ENCODE measurements around the gene AMFR.

AMFR gene

GRCh38 chr16:56425439-56425832 lies at the start of gene AMFR:
Gene AMFR, minus strand, starts transcription at chr16:56425545. Its CDS starts 218 bp downstream, at chr16:56425327.
- peak; percentile 49 for DNase-seq

DNA sequence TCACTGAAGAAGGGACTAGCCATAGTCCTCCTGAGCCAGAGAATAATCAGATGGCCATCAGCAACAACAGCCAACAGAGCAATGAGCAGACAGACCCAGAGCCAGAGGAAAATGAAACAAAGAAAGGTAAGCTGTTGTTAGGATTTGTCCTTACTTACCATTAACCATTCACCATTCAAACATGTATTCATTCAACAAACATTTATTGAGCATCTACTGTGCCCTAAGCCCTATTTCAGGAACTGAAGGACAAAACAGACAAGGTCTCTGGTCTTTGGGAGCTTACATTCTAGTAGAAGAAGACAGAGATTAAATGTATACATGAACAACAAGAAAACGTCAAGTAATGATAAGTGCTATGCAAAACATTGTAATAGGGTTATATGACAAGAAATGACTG lies 45.3 kb upstream of the AMFR start:
- DNase-seq, result no peak

DNA sequence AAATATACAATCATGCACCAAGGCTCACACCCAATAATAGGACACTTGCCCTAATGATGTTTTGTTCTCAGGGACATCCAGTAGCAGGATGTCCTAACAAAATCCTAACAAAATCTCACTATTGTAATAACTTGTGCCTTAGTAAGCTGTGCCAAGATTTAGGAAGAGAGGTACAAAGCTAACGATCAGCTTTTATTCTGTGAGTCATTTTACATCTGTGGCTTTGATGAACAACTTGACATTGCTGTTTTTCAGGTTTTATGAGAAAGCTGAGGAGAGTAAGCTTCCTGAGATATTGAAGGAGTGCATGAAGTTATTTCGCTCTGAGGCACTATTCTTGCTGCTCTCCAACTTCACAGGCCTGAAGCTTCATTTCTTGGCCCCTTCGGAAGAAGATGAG lies 44.9 kb upstream of the AMFR start:
- DNase-seq, result no peak

- DNase-seq, result no peak
Observed at GRCh38 chr16:56469748-56470147, 44.4 kb upstream of the AMFR start.

GRCh38 chr16:56468800-56469199 lies 43.5 kb upstream of the AMFR start:
- no peak for DNase-seq

DNA sequence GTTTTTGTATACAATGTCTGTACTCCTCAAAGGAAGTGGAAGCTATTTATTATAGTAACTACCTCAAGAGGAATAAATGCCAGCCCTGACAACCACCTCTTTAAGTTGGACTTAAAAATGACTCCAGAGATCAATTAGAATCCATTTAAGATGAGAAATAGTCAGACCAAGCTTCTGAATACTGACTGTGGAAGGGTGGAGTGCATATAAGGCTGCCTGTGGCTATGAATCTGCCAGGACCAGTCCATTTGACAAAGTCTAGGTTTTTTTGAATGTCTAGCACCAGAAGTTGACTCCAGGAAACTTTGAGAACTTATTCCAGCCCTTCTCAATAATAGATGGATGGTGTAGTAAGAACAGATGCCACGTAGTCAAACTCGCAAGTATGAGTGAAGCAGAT lies 41.0 kb upstream of the AMFR start:
- no peak for DNase-seq

DNA sequence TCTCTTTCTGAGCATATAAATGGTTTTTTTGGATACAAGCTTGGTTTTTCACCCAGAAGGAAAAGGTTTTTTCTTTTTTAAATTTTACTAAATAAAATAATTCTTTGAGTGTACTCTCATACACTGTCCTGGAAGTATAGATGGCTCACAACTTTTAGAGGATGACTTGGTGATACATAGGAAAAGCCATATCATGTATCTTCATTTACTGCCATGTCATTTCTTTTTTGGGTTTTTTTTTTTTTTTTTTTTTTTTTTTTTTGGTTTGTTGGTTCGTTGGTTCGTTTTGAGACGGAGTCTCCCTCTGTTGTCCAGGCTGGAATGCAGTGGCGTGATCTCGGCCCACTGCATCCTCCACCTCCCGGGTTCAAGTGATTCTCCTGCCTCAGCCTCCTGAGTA lies 37.8 kb upstream of the AMFR start:
- no peak for DNase-seq

DNA sequence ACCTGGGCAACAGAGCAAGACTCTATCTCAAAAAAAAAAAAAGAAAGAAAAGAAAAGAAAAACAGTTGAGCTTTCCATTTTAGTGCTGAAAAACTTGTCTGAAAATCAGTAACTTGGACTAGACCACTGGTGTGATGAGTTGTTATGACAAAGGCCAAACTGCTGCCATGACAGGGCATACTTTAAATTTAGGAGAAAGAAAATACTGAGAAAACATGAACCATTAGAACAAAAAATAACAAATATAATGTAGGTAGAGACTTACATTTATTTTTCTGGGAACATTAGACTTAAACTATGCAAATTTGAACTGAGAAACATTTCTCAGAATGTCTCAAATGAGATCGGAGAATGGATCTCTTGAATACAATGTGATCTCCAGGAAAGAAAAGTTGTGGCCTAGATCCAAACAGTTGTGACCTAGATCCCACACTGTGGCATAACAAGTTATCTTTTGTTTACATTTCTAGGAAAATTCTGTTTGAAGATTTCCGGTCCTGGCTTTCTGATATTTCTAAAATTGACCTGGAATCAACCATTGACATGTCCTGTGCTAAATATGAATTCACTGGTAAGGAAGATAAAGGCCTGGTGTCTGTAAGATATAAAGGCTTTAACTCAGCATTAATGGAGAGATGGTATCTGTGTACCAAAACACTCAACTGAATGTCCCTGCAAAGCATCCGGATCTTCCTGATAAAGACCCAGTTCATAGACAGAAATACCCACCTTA lies 36.9 kb upstream of the AMFR start:
- no peak for DNase-seq

- DNase-seq, result no peak
Observed at GRCh38 chr16:56460101-56460500, 34.8 kb upstream of the AMFR start.

DNA sequence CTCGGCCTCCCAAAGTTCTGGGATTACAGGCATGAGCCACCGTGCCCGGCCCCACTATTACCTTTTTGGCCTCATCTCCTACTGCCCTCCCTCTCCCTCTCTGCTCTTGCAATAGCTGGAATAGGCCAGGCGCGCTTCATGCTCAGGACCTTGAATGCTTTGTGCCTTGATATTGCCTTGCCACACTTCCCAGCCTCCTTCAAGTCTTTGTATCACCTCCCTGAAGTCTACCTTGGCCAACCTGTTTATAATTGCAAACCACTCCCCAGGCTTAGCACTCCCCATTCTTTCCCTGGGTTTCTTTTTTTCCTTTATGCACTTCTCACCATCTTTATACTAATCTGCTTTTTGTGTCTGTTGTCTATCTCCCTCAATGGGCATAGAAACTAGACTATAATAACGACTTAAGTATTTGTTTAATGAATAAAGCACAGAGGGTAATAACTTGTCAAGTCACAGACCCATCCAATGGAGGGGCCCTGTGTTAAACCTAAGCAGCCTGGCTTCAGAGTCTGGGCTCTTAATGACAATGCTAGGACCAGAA lies 32.7 kb upstream of the AMFR start:
- no peak for DNase-seq

DNA sequence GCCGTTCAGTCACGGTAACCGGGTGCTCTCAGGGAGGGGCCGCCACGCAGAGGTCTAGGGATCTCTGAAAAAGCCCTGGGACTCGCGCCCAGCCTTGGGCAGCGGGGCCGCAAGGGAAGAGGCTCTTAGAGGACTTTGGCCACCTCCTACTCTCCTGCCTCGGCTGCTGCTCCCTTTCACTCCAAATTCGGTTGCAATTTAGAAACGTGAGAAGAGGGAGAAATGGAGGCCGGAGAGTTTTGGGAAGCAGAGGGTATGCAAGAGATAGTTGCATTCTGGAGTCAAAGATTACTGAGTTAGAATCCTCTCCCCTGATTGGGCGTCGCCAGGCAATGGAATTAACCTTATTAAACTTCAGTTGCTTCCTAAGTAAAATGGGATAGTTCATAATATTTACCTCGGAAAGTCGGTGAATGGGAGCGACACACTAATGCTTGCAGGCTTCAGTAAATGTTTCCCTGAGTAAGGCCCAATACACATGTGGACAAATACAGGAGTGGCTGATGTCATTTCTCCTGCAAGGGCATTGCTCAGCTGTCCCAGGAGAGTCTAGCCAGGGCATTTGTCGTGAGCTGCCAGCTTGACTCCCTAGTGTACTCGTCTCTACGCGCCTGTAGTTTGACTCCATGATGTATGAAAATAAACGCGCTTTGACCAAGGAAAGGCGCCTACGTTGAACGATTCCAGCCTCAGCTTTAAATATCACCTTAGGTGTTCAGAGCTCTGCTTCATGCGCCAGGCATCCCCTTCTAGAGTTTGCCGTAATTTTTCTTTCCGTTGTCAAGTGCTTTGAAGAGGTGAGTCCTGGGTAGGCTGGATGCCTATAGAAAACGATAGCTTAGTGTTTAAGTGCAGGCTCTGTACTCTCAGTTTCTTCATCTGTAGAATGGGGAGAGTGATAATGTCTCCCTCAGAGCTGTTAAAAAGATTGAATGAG lies 26.7 kb upstream of the AMFR start:
- no peak for DNase-seq

GRCh38 chr16:56450986-56451752 lies 25.8 kb upstream of the AMFR start, which contains the start of the genes NUDT21 and OGFOD1:
Gene NUDT21, minus strand, starts transcription at chr16:56451332. Its CDS starts 130 bp downstream, at chr16:56451202.
Gene OGFOD1, plus strand, starts transcription at chr16:56451554. Its CDS starts 59 bp downstream, at chr16:56451613.
- DNase-seq, result peak; percentile 83

DNA sequence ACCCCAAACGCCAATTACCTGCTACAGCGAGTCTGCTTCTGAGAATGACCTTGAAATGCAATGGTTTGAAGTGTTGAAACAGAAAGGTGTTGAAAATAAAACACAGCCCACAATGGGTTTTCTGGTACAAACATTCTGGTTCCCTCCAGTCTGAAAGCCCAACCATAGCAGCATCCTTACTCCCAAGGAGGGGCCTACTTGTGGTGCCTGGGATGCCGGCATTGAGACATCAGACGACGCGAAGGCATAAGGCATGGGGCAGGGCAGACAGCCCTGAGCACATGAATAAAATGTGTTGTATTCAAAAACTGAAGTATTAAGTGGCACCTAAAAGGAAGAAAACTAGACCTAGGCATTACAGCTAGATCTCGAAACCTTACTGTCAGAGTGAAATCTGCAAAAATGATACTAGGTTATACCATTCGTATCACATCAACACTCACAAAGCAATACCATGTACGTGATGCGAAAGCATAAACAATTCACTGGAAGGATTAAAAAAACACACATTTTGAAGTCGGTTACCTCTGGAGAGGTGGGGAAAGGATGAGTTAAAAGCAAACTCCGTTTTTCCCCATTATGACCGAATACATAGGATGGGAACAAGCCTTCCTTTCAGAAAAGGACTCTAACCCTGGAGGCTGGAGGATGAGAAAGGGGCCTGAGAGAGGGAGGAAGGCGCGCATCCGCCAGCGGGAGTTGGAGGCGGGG lies 25.1 kb upstream of the AMFR start:
- no peak for DNase-seq

DNA sequence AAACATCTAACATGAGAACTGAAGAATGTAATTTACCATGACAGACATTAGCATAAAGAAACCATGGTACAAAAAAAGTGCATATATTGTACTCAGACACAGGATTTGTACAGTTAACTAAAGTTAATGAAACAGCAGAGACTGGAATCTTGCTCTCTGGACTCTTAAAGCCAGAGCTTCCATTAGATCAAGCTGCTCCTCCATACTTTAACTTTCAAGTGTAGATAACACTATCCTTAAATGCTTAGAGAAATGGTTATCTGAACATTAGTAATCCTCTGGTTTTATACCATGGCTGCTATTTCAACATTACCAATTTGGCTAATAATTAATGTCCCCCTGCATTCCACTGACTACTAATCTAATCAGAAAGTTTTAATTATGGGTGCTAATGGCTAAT lies 22.7 kb upstream of the AMFR start:
- DNase-seq, result no peak

DNA sequence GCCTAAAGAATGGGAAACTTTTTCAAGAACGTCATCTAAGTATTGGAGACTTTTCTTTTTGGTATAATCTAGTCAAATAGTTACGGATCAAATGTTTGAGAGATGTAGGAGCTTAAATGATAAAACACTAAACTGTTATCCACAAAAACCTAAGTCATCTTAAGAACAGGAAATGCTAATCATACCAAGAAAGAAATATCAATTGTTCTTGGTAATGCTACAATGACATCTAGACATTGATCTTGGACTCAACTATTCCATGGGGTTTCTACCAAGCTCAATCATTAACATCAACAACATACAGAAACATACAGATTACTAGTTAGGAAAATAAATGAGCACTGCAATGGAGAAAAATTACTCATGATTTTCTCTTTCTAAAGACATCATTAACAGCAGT lies 21.9 kb upstream of the AMFR start:
- no peak for DNase-seq

DNA sequence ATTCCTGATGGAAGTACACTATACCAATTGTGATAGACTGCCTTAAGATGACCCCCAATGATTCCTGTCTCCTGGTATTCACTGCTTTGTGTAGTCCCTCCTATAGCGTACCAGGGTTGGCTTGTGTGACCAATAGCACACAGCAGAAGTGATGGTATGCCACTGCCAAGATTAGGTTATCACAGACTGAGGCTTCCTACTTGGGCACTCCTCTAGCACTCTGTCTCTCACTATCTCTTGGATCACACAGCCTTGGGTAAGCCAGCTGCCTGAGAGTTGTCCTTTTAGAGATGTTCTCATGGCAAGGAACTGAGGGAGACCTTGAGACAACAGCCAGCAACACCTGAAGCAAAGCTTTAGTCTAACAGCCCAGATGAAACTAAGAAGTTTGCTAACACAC lies 12.7 kb upstream of the AMFR start:
- DNase-seq, result no peak

- DNase-seq, result no peak
Observed at GRCh38 chr16:56436258-56436657, 10.9 kb upstream of the AMFR start.

GRCh38 chr16:56428091-56428490 lies 2.7 kb upstream of the AMFR start:
- DNase-seq, result no peak

GRCh38 chr16:56426585-56426984 lies 1.2 kb upstream of the AMFR start:
- DNase-seq, result no peak

DNA sequence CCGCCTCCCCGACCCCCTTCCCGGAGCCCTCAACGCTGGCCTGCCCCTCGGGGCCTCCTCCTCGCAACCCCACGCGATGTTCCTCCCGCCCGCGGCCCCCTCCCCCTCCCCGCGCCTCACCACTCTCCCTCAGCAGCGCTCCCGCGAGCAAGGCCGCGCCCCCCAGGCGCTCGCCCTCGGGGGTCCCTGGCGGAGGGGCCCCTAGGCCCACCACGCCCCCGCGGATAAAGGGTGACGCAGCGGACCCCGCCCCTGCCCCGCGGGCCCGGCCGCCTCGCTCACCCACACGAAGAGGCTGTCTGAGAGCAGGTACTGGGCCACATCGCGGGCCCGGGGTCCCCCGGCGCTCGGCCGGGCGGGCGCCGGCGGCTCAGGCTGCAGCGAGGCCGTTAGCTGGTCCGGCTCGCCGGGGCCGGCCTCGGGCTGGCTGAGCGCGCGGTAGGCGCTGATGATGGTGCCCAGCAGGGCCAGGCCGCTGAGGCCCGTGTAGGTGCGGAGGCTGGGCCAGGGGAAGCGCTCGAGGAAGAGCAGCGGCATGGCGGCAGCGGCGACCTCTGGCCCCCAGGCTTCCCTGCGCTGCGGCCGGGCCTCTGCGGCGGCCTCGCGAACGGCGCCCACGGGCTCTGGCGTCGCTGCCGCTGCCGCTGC lies 430 bp downstream of the AMFR start:
- DNase-seq, result no peak

DNA sequence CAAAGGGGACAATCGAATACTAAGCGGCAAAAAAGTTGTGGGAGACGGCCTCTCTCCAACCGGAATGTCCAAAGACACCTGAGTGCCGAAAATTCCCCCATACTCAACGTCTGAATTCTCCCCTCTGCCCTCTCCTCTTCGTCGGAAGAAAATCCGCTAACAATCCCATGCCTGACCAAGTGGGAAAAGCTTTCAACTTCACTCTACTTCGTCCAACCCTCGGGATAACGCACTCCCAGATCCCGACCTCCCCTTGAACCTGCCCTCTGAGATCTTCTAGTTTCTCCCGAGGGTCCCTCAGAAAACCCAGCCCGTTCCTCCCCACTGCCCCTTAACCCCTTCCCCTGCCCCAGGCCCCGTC lies 961 bp downstream of the AMFR start:
- DNase-seq, result no peak

Measured in GDM1 (cell line).